Mesothelial cell of epicardium (in vitro differentiated cells): ENCODE results near the gene LMX1B. TPM values are rescaled to one million over a fixed set of nuclear protein-coding genes. Genes with fewer than 3 reads are reported as not detected.

Experiments used
- DNase-seq, 2 experiments: peaks; one replicate each; pipeline ENCODE4 v3.0.0; 2021; ENCODE audit warnings: low spot score in 2 of 2; ENCODE audit not compliant: unreplicated experiment in 2 of 2
- H3K27ac Mint-ChIP-seq: 2 replicates; pipeline ENCODE4 v1.8.0; 2021; ENCODE audit warnings: mixed read lengths
- H3K27me3 Mint-ChIP-seq: 2 replicates; pipeline ENCODE4 v1.8.0; 2021; ENCODE audit warnings: low read depth, mixed read lengths
- H3K36me3 Mint-ChIP-seq: 2 replicates; pipeline ENCODE4 v1.8.0; 2021; ENCODE audit warnings: mixed read lengths
- H3K4me1 Mint-ChIP-seq: 2 replicates; pipeline ENCODE4 v1.8.0; 2021; ENCODE audit warnings: mixed read lengths
- H3K4me3 Mint-ChIP-seq: 2 replicates; pipeline ENCODE4 v1.8.0; 2021; ENCODE audit warnings: mild to moderate bottlenecking, moderate library complexity, mixed read lengths
- H3K9me3 Mint-ChIP-seq: 2 replicates; pipeline ENCODE4 v1.8.0; 2021; ENCODE audit warnings: mixed read lengths
- total RNA-seq: library from RNA; stranded (reverse); gene quantifications from 3 replicates; pipeline ENCODE4 v1.2.1, GENCODE V29; 2021
- TF ChIP-seq, protein P1 (sequence below): fragments of 200-600 bp; sonication (generic); IDR thresholded peaks from one replicate; pipeline ENCODE4 v1.5.0; 2021; ENCODE audit warnings: antibody characterized with exemption; ENCODE audit not compliant: unreplicated experiment

The LMX1B gene
- total RNA-seq = 0.09 TPM in 1 of 3 replicates, not detected in the others

- no peak for DNase-seq
- H3K27me3 Mint-ChIP-seq = peaks cover 91% of the 10 kb centered on the region
- no peaks in the 10 kb centered on the region for H3K9me3 Mint-ChIP-seq
- H3K27ac Mint-ChIP-seq = no peak within 1 kb of the TSS
- H3K36me3 Mint-ChIP-seq = no peaks in the 10 kb centered on the region
- peaks cover 34% of the 10 kb centered on the region for H3K4me1 Mint-ChIP-seq
- TF ChIP-seq, protein P1, sequence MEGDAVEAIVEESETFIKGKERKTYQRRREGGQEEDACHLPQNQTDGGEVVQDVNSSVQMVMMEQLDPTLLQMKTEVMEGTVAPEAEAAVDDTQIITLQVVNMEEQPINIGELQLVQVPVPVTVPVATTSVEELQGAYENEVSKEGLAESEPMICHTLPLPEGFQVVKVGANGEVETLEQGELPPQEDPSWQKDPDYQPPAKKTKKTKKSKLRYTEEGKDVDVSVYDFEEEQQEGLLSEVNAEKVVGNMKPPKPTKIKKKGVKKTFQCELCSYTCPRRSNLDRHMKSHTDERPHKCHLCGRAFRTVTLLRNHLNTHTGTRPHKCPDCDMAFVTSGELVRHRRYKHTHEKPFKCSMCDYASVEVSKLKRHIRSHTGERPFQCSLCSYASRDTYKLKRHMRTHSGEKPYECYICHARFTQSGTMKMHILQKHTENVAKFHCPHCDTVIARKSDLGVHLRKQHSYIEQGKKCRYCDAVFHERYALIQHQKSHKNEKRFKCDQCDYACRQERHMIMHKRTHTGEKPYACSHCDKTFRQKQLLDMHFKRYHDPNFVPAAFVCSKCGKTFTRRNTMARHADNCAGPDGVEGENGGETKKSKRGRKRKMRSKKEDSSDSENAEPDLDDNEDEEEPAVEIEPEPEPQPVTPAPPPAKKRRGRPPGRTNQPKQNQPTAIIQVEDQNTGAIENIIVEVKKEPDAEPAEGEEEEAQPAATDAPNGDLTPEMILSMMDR = no peak
- peak within 1 kb of the TSS; percentile 53 for H3K4me3 Mint-ChIP-seq
Measured at GRCh38 chr9:126613651-126614050, at the start of gene LMX1B. Gene LMX1B (plus strand): TSS chr9:126613928. CDS start chr9:126614450, 522 bp downstream.

DNA sequence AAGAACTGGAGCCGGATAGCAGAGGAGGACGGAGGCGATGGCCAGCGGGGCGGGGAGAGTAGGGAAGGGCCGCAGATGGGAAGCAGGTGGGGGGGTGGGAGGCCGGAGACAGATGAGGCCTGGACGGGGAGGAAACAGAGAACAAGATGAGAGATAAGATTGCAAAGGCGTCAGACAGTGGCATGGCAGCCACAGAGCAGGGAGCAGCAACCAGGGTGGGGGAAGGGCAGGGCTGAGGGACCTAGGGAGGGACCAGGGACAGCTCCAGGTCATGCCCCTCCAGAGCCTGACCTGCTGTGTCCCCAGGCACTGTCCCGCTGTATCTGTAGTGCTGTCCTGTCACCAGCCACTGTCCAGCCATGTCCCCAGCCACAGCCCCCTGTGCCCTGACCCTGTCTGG lies 49.6 kb upstream of the LMX1B start:
- no peak for DNase-seq
- Mint-ChIP-seq H3K27ac (no peak overlapping the region), H3K27me3 (peaks cover 89% of the 10 kb centered on the region), H3K36me3 (no peaks in the 10 kb centered on the region), H3K9me3 (no peaks in the 10 kb centered on the region), H3K4me1 (no peaks in the 10 kb centered on the region), H3K4me3 (no peak overlapping the region)
- TF ChIP-seq, protein P1 = no peak

DNA sequence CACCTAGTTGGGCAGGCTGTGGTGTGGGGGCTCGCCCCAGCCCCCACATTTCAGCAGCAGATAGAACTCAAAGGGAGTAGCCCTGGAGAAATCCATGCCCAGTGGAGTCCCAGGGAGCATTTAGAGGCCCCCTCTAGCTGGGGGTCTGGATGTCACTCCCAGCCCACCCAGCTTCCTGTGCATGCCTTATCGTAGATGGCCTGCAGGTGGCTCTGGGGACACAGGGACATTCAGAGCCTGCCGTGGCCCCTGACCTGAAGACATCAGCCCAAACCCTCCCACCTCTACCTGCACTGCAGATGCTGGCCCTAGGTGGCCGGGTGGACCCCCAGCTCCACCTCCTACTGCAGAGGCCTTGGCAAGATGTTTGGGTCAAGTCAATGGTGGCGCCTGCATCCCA lies 49.0 kb upstream of the LMX1B start:
- Mint-ChIP-seq H3K27ac (no peak overlapping the region), H3K27me3 (peaks cover 83% of the 10 kb centered on the region), H3K4me1 (no peaks in the 10 kb centered on the region), H3K4me3 (no peak overlapping the region), H3K9me3 (no peaks in the 10 kb centered on the region), H3K36me3 (no peaks in the 10 kb centered on the region)
- TF ChIP-seq, protein P1 = no peak
- no peak for DNase-seq

GRCh38 chr9:126565336-126566128 lies 48.2 kb upstream of the LMX1B start:
- peaks cover 77% of the 10 kb centered on the region for H3K27me3 Mint-ChIP-seq
- H3K4me1 Mint-ChIP-seq = no peaks in the 10 kb centered on the region
- H3K27ac Mint-ChIP-seq = no peak overlapping the region
- no peak for DNase-seq
- no peaks in the 10 kb centered on the region for H3K36me3 Mint-ChIP-seq
- H3K4me3 Mint-ChIP-seq = no peak overlapping the region
- TF ChIP-seq, protein P1 = no peak
- H3K9me3 Mint-ChIP-seq = no peaks in the 10 kb centered on the region

GRCh38 chr9:126569036-126569435 lies 44.7 kb upstream of the LMX1B start:
- no peak overlapping the region for H3K27ac Mint-ChIP-seq
- H3K4me1 Mint-ChIP-seq = no peaks in the 10 kb centered on the region
- H3K4me3 Mint-ChIP-seq = no peak overlapping the region
- H3K27me3 Mint-ChIP-seq = peaks cover 42% of the 10 kb centered on the region
- H3K9me3 Mint-ChIP-seq = no peaks in the 10 kb centered on the region
- H3K36me3 Mint-ChIP-seq = no peaks in the 10 kb centered on the region
- no peak for DNase-seq
- TF ChIP-seq, protein P1 = no peak
